GM12801 (cell line): ENCODE results near the gene OCIAD1.

Experiments
- CTCF ChIP-seq: IDR thresholded peaks from one replicate; pipeline ENCODE4 v1.5.1; 2011; ENCODE audit warnings: control low read depth; ENCODE audit not compliant: insufficient read length; ENCODE audit errors: extremely low read depth

Gene OCIAD1

DNA sequence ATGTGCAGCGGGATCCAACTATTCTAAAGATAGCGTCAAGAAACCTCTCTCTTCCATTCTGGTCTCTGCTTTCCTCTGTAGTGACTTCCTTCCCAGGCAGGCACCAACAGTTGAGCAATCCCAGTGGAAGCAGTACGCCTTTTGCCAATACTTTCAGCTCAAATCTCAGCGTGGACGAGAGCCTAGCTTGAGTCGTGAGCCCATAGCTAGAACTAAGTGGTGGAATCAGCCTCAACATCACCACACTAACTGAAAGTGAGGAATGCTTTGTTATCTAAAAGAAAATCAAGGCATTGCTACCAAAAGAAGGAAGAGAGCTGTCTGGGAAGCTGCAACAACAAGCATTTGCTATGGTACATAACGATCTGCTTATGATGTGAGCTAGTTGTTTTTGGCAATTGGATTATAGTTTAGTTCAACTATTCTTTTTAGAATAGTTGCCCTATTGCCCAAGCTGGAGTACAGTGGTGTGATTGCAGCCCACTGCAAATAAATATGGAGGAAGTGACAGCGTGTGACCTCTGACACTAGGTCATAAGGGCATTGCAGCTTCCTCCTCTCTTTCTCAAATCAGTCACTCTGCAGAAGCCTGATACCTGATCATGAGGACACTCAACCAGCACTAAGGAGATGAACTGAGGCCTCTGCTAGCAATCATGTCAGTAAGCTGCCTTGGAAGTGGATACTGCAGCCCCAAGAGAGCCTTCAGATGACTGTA lies 26.1 kb upstream of the OCIAD1 start:
- no peak for TF ChIP-seq CTCF

DNA sequence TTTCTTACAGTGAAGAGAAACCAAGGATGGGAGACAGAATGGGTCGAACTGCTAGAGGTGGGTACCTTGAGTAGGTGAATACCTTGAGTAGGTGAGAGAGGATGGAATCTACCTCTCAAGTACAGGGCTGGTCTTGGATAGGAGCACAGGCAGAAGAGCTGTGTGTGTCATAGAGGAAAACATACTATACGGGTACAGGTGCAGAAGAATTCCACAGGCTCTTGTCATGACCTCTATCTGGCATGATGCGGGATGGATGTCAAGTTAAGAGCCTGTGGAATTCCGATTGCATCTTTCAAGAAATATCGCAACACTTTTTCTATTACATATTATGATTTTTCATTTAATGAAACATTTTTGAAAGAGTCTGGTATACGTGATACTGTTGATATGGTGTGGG lies 18.0 kb upstream of the OCIAD1 start:
- no peak for TF ChIP-seq CTCF

DNA sequence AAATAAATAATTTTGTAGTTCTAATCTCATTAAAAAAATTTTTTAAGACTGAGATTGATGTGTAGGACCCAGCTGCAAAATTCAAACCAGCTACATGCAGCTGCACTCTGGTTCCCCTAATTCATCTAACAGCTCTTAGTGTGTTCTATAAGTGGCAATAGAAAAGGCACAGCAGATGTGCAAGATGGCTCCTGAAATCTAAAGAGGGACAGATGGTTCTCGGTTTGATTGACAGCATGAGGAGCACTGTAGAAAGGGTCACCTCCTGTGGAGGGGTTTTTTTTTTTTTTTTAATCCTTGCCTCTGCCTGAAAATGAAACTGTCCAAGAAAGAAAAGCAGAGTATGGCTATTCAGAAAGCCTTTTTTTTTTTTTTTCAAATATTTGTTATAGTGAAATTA lies 16.9 kb upstream of the OCIAD1 start:
- TF ChIP-seq CTCF = no peak

GRCh38 chr4:48815483-48815882 lies 15.4 kb upstream of the OCIAD1 start:
- TF ChIP-seq CTCF = no peak

DNA sequence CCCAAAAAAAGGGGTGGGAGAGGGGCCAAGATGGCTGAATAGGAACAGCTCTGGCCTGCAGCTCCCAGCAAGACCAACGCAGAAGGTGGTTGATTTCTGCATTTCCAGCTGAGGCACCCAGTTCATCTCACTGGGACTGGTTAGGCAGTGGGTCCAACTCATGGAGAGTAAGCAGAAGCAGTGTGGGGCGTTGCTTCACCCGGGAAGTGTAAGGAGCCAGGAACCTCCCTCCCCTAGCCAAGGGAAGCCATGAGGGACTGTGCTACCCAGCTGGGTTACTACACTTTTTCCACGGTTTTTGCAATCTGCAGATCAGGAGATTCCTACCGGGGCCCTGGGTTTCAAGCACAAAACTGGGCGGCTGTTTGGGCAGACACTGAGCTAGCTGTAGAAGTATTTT lies 13.9 kb upstream of the OCIAD1 start:
- no peak for TF ChIP-seq CTCF

DNA sequence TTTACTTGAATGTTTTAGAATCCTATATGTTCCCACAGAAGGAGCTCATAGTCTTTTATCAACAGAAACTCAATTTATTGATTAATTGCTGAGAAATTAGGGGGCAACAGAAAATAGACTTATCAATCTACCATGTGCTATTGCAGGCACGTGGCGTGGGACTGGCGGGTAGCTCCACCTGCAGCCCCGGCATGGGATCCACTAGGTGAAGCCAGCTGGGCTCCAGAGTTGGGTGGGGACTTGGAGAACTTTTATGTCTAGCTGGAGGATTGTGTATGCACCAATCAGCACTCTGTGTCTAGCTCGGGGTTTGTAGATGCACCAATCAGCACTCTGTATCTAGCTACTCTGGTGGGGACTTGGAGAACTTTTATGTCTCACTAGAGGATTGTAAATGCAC lies 3.3 kb upstream of the OCIAD1 start:
- TF ChIP-seq CTCF = no peak

DNA sequence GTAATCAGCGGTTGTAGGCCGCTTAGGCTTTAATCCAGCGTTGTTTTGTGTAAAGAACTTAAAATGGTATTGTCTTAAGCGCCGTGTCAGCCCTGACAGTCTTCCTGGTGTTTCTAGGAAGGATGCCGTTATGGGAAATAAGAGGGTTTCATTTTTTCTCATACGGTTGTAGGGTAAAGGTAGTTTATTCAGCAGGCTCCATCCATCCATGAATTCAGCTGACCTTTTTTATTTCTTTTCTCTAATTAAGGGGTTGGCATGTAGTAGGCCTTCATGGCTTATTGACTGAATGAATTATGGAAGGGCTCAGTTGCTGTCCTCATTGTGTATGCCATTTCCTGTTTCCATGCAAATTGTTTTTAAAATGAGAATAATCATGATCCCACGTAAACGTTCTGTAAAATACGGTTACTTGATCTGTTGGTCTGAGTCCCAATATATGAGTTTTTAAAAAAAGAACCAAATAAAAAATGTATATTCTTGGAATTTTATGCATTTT lies 693 bp downstream of the OCIAD1 start:
- no peak for TF ChIP-seq CTCF

- no peak for TF ChIP-seq CTCF
Measured at GRCh38 chr4:48832571-48832970, 1.7 kb downstream of the OCIAD1 start.
